Middle frontal gyrus (tissue), 1 donor: ENCODE results near the gene NCK2.
"Not testable (repeated sequence)": the region's sequence is repeated elsewhere in the genome, so short reads cannot be mapped to it uniquely, and the experiment has no call there.

Source experiments
- DNase-seq: peaks from one replicate; pipeline ENCODE4 v3.0.0-alpha.2; 2015; ENCODE audit warnings: low spot score; ENCODE audit errors: extremely low spot score

NCK2 gene

DNA sequence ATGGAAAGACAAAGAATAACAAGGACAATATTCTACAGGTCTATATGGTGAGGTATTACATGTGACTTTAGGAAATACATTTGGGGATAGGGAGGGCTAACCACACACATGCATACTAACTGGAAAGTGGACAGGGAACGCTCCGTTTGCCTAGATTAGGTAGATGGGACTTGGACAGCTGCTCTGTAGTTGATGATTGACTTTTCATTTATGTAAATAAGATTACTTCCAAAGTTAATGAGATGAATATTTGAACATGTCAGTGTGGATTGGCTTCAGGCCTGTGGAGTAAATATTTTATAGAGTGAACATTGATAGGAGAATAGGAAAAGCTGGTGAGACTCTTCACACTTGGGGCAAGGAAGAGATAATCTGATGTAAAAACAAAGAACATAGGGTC, 142.0 kb downstream of the NCK2 start:
- DNase-seq: no peak

DNA sequence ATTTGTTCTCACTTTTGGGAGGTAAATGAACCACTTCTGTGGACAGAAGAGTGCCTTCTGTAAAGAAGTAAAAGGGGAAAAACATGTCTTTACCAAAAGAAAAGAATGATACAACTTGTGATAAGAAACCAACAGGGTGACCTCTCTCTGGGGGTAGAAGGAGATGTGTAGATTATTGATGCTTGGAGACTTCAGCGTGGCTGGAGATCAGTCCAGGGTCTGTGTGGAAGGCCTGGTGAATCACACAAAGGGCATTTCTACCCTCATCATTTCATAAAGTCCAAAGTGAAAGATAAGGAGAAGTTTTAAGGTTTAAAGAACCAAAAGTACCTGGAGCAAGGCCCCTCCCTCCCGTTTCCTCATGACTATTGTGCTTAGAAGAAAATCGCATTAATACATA, 142.5 kb downstream of the NCK2 start:
- DNase-seq: no peak

DNA sequence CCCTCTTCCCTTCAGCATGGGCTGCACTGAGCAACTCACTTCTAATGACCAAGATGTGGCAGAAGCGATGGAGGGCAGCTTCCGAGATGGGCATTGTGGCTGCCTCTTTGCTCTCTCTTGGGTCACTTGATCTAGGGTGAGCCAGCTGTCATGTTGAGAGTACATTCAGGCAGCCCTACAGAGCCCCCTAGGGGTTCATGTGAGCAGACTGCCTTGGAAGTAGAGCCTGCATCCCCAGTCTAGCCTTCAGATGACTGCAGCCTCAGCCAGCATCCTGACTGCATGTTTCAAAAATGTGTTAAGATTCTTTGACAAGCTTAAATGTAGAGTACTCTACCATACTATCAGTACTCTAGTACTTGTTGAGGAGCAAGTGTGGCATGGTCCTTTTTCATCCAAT, 143.9 kb downstream of the NCK2 start:
- no peak for DNase-seq

DNA sequence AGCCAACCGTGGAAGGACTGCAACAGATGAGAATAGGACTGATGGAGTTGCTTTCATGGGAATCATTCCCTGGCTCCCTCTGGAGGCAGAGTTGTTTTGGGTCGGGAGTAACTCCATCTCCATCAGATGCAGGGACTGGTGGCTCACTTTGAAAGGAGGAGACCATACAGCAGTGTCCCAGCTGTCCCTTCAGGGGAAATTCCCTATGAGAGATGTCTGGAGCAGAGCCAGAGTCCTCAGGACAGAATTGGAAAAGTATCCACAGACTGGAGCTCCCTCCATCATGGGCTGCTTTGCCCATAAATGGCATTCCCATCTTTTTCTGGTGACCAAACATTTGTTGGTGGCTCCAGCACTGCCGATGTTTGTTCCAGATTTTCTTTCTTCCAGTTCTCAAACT, 144.3 kb downstream of the NCK2 start:
- no peak for DNase-seq

DNA sequence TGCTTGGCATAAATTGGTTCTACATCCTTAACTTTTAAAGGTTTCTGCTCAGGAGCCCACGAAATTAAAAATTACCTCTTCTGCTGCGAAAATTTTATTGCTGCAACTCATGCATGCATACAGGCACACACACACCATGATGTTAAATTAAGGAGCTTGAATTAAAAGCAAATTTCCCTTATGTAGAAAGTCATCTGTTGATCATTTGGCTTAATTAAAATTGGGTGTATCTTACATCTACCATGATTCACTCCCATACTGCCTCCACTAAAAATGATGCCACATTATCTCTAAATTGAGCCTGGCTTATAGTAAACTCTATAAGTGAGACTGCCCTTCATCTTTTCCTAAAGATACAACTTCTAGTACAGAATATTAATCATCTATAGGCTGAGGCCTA, 145.4 kb downstream of the NCK2 start:
- DNase-seq: no peak

GRCh38 chr2:105890856-105891255, 146.1 kb downstream of the NCK2 start:
- DNase-seq: no peak

DNA sequence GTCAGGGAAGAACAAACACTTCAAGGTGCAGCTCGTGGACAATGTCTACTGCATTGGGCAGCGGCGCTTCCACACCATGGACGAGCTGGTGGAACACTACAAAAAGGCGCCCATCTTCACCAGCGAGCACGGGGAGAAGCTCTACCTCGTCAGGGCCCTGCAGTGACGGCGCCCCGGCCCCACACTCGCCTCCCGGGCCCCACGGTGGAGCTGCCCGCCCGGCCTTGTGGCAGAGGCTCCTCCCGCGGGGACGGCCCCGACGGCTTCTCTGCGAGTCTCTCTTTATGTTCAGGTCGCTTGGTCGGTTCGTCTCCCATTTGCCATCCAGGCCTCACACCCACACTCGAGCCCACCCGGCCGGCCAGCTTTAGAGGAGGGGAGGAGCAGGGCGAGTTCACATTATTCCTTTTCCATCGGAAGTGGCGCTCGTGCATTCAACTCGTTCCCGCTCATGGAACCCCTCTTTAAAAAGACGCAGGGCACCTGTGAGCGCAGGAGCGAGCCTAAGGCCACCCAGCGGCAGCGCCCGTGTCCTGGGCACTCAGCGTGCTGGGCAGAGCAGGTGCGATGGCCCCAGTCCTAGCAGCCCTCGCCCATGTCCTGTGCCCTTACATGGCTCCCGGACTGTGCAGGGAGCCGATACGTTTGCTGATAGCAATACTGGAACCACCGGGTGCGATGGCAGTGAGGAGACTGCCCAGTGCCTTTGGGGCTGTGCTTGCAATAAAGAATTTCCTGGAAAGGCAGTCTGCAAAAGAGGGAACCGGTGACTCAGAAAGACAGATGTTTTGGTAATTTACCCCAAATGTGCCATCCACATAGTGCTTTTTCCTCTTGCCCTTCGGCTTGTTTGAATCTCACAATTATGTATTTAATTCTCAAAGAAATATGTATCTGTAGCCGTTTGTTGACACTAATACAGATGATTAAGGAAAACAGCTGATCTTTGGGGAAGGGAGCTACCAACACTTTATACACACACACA, 148.6 kb downstream of the NCK2 start:
- no peak for DNase-seq

DNA sequence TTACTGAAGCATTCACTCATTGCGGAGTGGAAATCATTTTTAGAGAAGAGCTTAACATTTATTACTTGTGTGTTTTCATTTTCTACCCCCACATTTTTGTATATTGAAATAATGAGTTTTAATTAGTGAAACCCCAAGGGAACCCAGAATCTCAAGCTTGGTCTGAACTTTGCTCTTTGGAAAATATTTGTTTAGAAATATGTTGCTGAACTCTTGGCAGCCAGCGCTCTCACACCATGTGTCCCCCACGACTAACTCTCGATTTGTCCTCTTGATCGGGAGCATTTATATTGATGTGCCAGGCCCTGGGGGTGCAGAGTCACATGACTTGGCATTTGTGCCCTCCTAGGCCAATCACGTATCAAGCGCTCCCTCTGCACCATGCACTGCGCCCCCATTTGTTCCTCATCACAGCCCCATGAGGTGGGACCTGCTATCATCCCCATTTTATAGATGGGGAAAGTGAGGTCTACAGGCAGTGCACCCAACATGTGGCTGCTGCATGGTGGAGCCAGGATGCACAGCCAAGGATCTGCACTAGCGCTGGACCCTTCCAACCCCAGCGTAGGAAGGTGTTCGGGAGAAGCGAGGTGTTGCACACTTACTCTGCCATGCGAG, 149.7 kb downstream of the NCK2 start:
- DNase-seq: no peak

- no peak for DNase-seq
These were observed 151.5 kb downstream of the NCK2 start for GRCh38 chr2:105895990-105896764.

DNA sequence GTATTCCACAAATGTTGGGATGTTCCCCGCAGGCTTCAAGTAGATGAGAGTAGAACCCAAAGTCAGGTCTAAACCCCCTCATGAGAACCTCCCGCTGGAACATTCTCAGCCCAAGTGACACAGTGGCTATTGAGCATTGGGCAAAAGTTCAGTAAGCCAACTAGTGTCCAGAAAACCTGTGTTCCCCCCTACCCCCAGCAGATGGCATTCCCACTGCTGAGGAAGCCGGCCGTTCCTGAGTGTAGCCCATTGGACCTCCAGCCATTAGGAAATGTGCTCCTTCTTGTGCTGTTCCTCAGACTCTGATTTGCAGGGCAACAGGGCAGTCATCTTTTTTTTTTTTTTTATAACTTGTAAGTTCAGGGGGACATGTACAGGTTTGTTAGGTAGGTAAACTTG, 152.1 kb downstream of the NCK2 start:
- DNase-seq: no peak

- DNase-seq: not testable (repeated sequence)
These were observed 153.0 kb downstream of the NCK2 start for GRCh38 chr2:105897694-105898093.

DNA sequence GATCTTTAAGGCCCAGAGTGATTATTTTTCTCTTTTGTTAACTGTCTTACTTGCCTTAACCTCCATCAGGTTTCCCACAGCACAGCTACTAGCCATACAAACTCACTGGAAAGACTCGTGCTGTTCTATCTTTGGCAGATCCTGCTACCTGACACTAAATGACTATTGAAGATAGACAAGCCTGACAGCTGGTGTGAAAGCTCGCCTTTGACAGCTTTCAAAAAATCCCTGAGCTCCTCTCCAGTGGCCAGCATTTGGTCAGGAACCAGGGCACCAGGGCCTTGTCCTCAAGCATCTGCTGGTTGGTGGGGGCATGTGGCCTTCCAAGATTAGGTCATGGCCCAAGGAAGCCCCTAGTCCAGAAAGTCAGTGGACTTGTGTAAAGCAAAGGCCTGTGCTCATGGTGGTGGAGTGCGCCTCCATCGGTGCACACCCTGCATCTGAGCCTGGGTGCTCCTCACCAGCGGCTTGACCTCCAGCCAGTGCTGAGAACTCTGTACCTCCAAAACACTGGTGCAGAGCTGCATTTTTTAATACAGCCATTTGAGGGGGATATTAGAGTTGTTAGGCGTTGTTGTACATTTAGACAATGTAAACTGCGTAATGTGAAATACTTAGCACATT, 158.5 kb downstream of the NCK2 start:
- DNase-seq: no peak

GRCh38 chr2:105904938-105905337, 160.2 kb downstream of the NCK2 start:
- DNase-seq: no peak

GRCh38 chr2:105906481-105906880, 161.8 kb downstream of the NCK2 start:
- DNase-seq: no peak

DNA sequence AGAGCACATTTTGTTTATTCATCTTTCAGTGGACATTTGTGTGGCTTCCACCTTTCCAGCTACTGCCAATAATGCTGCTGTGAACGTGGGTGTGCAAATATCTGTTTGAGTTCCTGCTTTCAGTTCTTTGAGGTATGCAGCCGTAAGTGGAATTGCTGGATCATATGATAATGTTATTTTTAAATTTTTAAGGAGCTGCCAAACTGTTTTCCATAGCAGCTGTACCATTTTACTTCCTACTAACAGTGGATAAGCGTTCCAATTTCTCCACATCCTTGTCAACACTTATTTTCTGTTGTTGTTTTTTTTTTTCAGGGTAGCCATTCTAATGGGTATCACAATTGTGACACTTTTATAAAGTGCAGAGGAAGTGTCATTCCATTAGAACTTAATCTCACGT, 162.5 kb downstream of the NCK2 start:
- no peak for DNase-seq

- no peak for DNase-seq
These were observed 164.5 kb downstream of the NCK2 start for GRCh38 chr2:105909215-105909614.

- DNase-seq: no peak
These were observed 166.0 kb downstream of the NCK2 start for GRCh38 chr2:105910497-105911238.

DNA sequence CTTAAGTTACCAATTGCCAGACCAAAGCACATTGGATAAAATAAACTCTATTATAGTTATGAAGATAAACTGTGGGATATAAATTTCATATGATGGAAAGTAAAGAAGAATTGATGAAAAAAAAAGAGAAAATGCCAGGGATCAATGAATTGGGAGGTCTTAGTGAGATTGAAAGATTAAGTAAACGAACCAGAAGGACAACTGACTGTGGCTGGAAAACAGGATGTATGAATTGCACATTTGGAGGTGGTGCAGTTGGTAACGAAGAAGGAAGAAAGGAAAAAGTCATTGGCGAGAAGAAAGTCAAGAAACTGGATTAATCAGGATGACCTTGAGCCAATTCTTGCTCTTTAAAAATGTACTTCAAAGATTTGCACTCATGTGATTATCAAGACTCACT, 166.7 kb downstream of the NCK2 start:
- no peak for DNase-seq

DNA sequence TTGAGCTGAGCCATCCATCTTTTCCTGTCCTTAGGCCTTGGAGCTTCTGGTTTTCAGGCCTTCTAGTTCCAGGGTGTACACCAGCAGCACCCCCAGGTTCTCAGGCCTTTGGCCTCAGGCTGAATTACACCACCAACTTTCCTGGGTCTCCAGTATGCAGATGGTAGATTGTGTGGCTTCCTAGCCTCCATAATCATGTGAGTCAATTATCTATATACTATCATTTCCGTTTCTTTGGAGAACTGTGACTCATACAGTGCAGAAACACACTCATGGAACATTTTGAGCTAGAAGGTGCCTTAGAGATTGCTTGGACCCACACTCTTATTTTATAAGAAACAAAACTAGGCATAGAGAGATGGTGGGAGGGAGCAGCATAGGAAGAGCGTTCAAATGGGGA, 167.4 kb downstream of the NCK2 start:
- no peak for DNase-seq

- DNase-seq: no peak
These were observed 170.4 kb downstream of the NCK2 start for GRCh38 chr2:105915005-105915558.

- no peak for DNase-seq
These were observed 172.5 kb downstream of the NCK2 start for GRCh38 chr2:105917226-105917625.
